HG02678 (cell line): ENCODE data around the gene LRRC14B.
"Not testable (repeated sequence)": the region's sequence is repeated elsewhere in the genome, so short reads cannot be mapped to it uniquely, and the experiment has no call there.

Experiments
- ATAC-seq: cut with Tn5 transposase; IDR thresholded peaks from one replicate; pipeline ENCODE4 v1.9.1; 2021; ENCODE audit warnings: mild to moderate bottlenecking, moderate library complexity; ENCODE audit not compliant: unreplicated experiment

LRRC14B gene

DNA sequence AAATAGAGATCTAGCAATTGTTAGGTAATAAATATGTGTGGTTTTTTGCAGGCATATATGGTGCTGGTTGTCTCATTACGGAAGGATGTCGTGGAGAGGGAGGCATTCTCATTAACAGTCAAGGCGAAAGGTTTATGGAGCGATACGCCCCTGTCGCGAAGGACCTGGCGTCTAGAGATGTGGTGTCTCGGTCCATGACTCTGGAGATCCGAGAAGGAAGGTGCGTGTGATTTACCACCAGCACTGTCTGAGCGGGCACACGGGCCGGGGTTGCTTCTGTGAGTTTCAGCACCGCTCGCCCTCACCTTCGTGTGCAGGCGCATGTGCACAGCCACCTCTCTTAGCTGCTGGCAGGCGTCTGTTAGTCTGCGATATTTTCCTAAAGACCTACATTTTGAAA lies 42.1 kb downstream of the LRRC14B start:
- ATAC-seq: not testable (repeated sequence)

GRCh38 chr5:234450-234849 lies 43.2 kb downstream of the LRRC14B start:
- ATAC-seq: no peak

GRCh38 chr5:235527-235926 lies 44.2 kb downstream of the LRRC14B start:
- not testable (repeated sequence) for ATAC-seq

DNA sequence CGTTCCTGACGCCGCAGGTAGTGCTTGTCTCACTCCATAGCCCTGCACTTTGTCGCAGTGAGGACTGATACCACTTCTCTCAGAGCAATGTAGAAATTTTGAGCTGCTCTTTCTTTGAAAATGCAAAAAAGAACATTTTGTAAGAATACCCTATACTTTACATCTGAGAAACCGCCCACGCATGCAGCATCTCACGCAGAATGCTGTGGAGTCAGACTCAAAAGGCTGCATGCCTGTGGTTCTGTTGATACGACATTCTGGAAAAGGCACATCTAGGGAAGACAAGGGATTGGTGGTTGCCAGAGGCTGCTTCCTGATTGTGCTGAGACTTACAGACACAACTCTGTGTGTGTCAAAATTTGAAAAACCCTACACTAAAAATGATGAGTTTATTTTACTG lies 46.6 kb downstream of the LRRC14B start:
- not testable (repeated sequence) for ATAC-seq

GRCh38 chr5:240550-240949 lies 49.3 kb downstream of the LRRC14B start:
- ATAC-seq: not testable (repeated sequence)

DNA sequence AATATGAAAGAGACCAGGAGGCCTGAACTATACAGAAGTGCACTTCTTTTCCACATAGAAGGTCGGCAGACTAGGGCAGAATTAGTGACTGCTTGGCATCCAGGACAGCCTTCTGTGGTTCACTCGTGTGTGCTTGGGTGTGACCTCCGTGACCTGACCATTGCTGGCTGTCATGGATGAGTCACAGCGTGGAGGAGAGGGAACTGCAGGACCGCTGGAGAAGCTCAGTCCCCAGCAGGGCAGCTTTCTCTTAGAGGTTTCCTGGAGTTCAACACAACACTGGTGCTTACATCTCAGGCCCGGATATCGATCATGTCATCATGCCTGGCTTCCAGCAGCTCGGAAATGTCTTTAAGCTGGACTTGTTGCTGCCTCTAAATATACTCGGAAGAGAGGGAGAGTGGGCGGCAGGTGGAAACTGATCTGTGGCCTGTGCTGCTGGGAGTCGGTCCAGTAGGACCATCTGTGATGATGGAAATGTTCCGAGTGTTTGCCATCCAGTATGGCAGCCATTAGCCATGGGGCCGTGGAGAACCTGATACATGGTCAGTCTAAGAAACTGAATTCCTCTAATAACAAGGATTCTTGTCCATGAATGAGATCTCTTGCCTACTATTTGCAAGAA lies 49.9 kb downstream of the LRRC14B start:
- ATAC-seq: not testable (repeated sequence)

- not testable (repeated sequence) for ATAC-seq
Observed at GRCh38 chr5:243683-244367, 52.5 kb downstream of the LRRC14B start.

DNA sequence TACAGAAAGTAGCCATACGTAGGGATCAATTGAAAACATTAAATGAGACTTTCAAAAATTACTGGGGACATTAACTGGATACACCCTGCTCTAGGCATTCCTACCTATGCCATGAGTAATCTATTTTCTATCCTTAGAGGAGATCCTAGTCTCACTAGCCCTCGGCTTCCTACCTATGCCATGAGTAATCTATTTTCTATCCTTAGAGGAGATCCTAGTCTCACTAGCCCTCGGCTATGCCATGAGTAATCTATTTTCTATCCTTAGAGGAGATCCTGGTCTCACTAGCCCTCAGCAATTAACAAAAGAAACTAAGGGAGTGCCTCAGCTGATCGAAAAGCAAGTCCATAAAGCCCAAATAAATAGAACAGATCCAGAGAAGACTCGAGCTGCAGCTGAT lies 54.4 kb downstream of the LRRC14B start:
- ATAC-seq: not testable (repeated sequence)
